ENCODE measurements around the gene NKD2. TPM values are rescaled to one million over a fixed set of nuclear protein-coding genes. Genes with fewer than 3 reads are reported as not detected.

NKD2 gene
- total RNA-seq, 2 experiments from 2014 or later: 0.38 TPM

- no peaks in the 10 kb centered on the region for H4K20me1 ChIP-seq (ENCODE audit: insufficient read depth, low read length)
- H3K9me2 ChIP-seq (ENCODE audit: insufficient read depth, low read length): no peaks in the 10 kb centered on the region
- no TSS peak for BruUV-seq (replicated peaks)
- no peak overlapping the region for H3K4me3 ChIP-seq (ENCODE audit: low read depth, low read length, poor library complexity, severe bottlenecking)
- no peaks in the 10 kb centered on the region for H3K79me2 ChIP-seq (ENCODE audit: insufficient read depth, low read depth, low read length)
- H3K4me2 ChIP-seq (ENCODE audit: low read length): no peak overlapping the region
- intact Hi-C loops (cut with micrococcal nuclease; ENCODE audit: unreplicated experiment): no loop called here
- no peak overlapping the region for H2AFZ ChIP-seq (ENCODE audit: low read length)
- no peak for TF ChIP-seq EZH2phosphoT487 (IDR thresholded peaks at IDR 0.05; ENCODE audit: borderline replicate concordance, low read depth, low read length)
- no peak for DNase-seq (ENCODE audit: low spot score)
- CTCF ChIA-PET (ENCODE audit: unreplicated experiment): interaction anchor here (0.5 kb wide), 1 partner anchor 515 kb away, joined by 3 read pairs; no protein-coding TSS in a partner anchor
- no peak overlapping the region for H3K27ac ChIP-seq (ENCODE audit: low read depth, low read length, poor library complexity, severe bottlenecking)
- POLR2A ChIA-PET: no interaction called here
- H3K4me1 ChIP-seq (ENCODE audit: insufficient read depth, low read length, poor library complexity, severe bottlenecking): no peaks in the 10 kb centered on the region
- no peaks in the 10 kb centered on the region for H3K9me3 ChIP-seq (ENCODE audit: low read length)
- no peaks in the 10 kb centered on the region for H3K36me3 ChIP-seq (ENCODE audit: insufficient read depth, low read length)
Measured at GRCh38 chr5:965604-966344, 42.8 kb upstream of the NKD2 start.

GRCh38 chr5:966345-966710 is 42.3 kb upstream of the NKD2 start:
- Histone ChIP-seq H3K36me3 (ENCODE audit: insufficient read depth, low read length) (no peaks in the 10 kb centered on the region), H3K9me2 (ENCODE audit: insufficient read depth, low read length) (no peaks in the 10 kb centered on the region), H4K20me1 (ENCODE audit: insufficient read depth, low read length) (no peaks in the 10 kb centered on the region), H3K79me2 (ENCODE audit: insufficient read depth, low read depth, low read length) (no peaks in the 10 kb centered on the region), H3K9me3 (ENCODE audit: low read length) (no peaks in the 10 kb centered on the region), H3K27ac (ENCODE audit: low read depth, low read length, poor library complexity, severe bottlenecking) (no peak overlapping the region), H3K4me2 (ENCODE audit: low read length) (no peak overlapping the region), H3K4me3 (ENCODE audit: low read depth, low read length, poor library complexity, severe bottlenecking) (no peak overlapping the region), H2AFZ (ENCODE audit: low read length) (no peak overlapping the region), H3K4me1 (ENCODE audit: insufficient read depth, low read length, poor library complexity, severe bottlenecking) (no peaks in the 10 kb centered on the region)
- CTCF ChIA-PET (ENCODE audit: unreplicated experiment): no interaction called here
- BruUV-seq (replicated peaks): no TSS peak
- DNase-seq (ENCODE audit: low spot score): no peak
- intact Hi-C loops (cut with micrococcal nuclease; ENCODE audit: unreplicated experiment): no loop called here
- POLR2A ChIA-PET: no interaction called here
- TF ChIP-seq EZH2phosphoT487 (IDR thresholded peaks at IDR 0.05; ENCODE audit: borderline replicate concordance, low read depth, low read length): no peak
- no peak for TF ChIP-seq CTCF (conservative IDR thresholded peaks at IDR 0.05; ENCODE audit: low read length)

GRCh38 chr5:966941-967340 is 41.7 kb upstream of the NKD2 start:
- Histone ChIP-seq H3K9me2 (ENCODE audit: insufficient read depth, low read length) (no peaks in the 10 kb centered on the region), H4K20me1 (ENCODE audit: insufficient read depth, low read length) (no peaks in the 10 kb centered on the region), H3K4me2 (ENCODE audit: low read length) (no peak overlapping the region), H3K79me2 (ENCODE audit: insufficient read depth, low read depth, low read length) (no peaks in the 10 kb centered on the region), H2AFZ (ENCODE audit: low read length) (no peak overlapping the region), H3K4me3 (ENCODE audit: low read depth, low read length, poor library complexity, severe bottlenecking) (no peak overlapping the region), H3K27ac (ENCODE audit: low read depth, low read length, poor library complexity, severe bottlenecking) (no peak overlapping the region), H3K4me1 (ENCODE audit: insufficient read depth, low read length, poor library complexity, severe bottlenecking) (no peaks in the 10 kb centered on the region), H3K9me3 (ENCODE audit: low read length) (no peaks in the 10 kb centered on the region), H3K36me3 (ENCODE audit: insufficient read depth, low read length) (no peaks in the 10 kb centered on the region)
- ChIA-PET POLR2A (no interaction called here), CTCF (ENCODE audit: unreplicated experiment) (no interaction called here)
- TF ChIP-seq EZH2phosphoT487 (IDR thresholded peaks at IDR 0.05; ENCODE audit: borderline replicate concordance, low read depth, low read length) (no peak), CTCF (conservative IDR thresholded peaks at IDR 0.05; ENCODE audit: low read length) (no peak)
- intact Hi-C loops (cut with micrococcal nuclease; ENCODE audit: unreplicated experiment): no loop called here
- no TSS peak for BruUV-seq (replicated peaks)
- DNase-seq (ENCODE audit: low spot score): no peak

All from OCI-LY7 (cell line).